HG02642 (cell line): ENCODE results near the gene FOLR1.
"Not testable (repeated sequence)": the region's sequence is repeated elsewhere in the genome, so short reads cannot be mapped to it uniquely, and the experiment has no call there.

Experiments used
- ATAC-seq: cut with Tn5 transposase; IDR thresholded peaks from one replicate; pipeline ENCODE4 v1.9.1; 2021; ENCODE audit warnings: mild to moderate bottlenecking; ENCODE audit not compliant: unreplicated experiment, poor library complexity

FOLR1 gene

DNA sequence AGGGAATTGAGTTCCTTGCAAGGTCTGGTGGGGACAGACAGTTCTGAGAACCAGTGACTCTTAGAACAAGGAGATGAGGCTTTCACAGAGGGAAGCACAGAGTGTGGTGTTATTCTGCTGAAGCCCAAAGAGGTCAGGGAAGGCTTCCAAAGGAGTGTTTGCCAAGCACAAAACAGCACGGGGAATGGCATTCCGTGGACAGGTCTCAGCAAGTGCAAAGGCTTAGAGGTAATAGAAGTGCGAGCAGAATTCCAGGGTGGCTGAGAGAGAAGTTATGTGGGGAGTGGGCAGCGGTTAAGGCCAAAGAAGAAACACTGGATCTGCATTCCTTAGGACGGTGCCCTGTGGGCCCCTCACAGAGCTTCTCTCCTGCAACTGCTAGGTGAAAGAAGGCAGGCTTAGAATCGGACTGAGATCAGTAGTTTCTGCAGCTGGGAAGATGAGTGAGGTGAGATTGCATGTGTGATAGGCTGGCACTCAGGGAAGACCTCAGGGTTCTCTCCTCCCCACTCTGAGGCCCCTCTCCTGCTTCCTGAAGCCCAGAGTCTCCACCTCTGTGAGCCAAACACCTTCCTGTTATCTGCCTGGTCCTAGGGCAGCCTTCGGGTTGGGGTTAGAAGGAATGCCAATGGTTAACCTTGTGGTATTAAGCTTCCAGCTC, 10.9 kb upstream of the FOLR1 start:
- not testable (repeated sequence) for ATAC-seq

DNA sequence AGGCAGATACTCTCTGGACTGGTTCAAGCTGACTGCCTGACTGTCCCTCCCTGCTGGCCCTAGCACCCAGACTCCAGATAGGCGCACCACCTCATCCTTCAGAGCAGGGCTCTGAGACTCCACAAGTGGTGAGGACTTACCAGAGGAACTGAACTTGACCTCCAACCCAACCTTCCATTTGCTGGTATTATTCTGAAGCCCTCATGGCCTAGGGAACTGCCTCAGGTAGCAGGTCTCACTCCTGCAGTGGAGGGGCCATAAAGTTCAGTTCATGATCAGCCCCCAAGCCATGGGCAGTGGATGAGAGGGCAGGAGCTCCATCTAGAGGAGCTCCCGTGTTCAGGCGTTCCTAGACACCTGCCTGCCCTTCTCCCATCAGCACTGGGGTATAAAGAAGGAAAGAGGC, 10.4 kb upstream of the FOLR1 start:
- not testable (repeated sequence) for ATAC-seq

DNA sequence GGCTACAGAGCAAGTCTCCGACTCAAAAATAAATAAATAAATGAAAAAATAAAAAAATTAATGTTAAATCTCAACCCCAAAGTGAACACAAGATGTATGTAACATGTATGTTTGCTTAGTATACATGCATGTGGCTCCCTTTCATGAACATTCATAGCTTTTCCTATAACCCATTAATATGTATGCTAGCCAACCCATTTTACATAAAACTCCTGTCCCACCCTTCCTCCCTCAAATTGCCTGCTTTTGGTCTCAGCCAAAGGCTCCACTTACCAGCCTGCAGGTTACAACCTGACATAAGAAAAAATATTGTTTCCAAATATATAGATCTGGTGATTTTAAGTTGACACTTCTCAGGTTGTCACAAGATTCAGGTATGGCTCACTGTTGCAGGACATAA, 3.7 kb upstream of the FOLR1 start:
- ATAC-seq, result no peak

DNA sequence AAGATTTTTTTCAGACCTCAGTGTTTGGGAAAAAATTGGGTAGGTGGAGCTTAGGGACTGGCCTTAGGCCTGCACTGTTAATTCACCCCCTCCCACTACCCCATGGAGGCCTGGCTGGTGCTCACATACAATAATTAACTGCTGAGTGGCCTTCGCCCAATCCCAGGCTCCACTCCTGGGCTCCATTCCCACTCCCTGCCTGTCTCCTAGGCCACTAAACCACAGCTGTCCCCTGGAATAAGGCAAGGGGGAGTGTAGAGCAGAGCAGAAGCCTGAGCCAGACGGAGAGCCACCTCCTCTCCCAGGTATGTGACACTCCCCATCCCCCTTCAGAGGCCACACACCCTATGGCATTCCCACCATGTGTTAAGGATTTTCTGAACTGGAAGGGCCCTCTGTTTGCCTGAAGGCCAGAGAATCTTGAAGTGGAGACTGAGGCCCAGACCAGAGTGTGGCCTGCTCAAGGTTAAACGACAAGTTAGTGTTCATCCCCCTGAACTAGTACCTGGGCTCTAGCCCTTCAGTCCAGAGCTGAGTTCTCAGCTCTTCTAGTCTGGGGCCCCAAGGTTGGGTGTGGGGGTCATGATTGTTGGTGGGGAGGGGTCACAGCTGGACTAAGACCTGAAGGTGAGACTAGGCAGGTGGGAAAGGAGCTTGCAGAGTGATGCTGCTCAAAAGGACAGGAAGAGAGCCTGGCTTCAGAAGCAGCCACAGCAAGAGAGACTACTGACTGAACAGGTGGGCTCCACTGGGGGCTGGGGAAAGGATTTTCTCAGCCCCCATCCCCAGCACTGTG, 2.3 kb upstream of the FOLR1 start:
- ATAC-seq, result no peak

DNA sequence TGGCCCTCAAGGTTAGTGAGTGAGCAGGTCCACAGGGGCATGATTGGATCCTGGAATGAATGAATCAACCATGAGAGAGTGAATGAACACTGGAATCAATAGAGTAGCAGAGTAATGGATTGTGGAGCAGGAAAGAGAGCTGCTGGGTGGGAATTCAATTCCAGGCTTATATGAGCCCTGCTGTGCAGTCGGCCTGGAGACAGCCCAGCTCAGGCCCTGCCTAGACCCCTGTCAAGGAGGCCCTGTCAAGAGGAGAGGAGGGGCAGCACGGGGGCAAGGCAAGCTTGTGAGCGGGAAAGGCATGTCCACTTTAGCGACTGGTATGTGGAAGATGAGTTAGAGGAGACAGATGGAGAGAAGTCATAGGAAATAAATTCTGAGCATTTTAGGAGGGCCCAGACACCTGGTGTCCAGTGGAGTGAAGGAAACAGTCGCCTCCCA, 1.3 kb upstream of the FOLR1 start:
- ATAC-seq, result no peak

DNA sequence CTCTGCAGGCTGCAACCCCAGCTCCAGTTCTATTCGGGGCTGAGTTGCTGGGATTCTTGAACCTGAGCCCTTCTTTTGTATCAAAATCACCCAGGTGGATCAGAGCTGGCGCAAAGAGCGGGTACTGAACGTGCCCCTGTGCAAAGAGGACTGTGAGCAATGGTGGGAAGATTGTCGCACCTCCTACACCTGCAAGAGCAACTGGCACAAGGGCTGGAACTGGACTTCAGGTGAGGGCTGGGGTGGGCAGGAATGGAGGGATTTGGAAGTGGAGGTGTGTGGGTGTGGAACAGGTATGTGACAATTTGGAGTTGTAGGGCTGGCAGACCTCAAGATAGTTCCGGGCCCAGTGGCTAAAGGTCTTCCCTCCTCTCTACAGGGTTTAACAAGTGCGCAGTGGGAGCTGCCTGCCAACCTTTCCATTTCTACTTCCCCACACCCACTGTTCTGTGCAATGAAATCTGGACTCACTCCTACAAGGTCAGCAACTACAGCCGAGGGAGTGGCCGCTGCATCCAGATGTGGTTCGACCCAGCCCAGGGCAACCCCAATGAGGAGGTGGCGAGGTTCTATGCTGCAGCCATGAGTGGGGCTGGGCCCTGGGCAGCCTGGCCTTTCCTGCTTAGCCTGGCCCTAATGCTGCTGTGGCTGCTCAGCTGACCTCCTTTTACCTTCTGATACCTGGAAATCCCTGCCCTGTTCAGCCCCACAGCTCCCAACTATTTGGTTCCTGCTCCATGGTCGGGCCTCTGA, 3.8 kb downstream of the FOLR1 start:
- ATAC-seq, result no peak

DNA sequence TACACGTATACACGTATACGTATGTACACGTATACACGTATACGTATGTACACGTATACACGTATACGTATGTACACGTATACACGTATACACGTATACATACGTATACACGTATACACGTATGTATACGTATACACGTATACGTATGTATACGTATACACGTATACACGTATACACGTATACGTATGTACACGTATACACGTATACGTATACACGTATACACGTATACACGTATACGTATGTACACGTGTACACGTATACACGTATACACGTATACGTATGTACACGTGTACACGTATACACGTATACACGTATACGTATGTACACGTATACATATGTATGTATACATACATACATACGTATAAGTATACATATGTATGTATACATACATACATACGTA, 9.5 kb downstream of the FOLR1 start:
- ATAC-seq, result not testable (repeated sequence)

DNA sequence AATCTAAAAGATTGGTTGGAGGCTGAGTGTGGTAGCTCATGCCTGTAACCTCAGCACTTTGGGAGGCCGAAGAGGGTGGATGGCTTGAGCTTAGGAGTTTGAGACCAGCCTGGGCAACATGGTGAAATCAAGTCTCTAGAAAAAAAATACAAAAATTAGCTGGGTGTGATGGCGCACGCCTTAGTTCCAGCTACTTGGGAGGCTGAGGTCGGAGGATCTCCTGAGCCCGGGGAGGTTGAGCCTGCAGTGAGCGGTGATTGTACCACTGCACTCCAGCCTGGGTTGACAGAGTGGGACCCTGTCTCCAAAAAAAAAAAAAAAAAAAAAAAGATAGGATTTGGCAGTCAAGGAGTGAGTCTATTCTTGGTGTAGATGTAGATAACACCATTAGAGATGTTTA, 10.6 kb downstream of the FOLR1 start:
- ATAC-seq, result no peak

DNA sequence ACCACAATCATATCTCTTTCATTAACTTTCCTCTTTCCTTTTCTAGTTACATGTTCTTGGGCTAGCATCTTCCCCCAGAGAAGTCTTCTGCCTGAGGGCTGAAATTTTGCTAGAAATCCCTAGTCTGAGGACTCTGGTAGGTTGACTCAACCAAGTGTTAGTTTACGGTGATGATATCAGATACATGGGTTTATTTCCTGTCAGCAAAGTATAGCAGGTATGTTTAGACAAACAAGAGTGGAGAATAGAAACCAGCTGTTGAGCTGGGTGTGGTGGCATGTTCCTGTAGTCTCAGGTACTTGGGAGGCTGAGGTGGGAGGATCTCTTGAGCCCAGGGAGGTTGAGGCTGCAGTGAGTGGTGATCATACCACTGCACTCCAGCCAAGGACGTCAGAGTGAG, 11.2 kb downstream of the FOLR1 start:
- ATAC-seq, result no peak

DNA sequence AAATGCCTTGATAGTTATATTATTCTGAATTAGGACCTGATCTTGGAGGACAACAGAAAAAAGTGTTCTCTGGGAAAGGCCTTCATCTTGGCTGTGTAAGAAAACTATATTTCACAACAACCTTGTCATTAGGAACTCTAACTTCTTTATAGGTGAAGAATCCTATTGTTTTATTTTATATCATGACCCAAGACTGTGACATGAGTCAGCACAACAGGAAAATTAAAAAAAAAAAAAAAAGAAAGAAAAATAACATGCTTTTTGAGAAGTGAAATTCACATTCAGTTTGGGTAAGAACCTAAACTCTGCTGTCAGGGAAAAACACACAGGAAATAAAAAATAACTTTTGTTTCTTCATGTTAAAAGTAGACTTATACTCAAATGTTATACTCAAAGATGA, 12.9 kb downstream of the FOLR1 start:
- no peak for ATAC-seq

DNA sequence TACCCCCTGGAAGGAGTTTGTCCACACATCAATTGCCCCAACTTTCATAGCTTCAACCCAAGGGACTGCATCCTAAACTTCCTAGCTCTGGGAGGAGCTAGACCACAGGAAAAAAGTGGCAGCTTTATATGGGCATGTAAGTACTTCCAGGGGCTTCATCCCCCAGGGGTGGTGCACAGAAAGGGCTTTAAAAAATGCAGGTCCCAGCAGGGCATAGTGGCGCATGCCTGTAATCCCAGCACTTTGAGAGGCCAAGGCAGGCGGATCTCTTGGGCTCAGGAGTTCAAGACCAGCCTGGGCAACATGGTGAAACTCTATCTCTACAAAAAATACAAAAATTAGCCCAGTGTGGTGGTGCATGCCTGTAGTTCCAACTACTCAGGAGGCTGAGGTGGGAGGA, 14.9 kb downstream of the FOLR1 start:
- not testable (repeated sequence) for ATAC-seq

DNA sequence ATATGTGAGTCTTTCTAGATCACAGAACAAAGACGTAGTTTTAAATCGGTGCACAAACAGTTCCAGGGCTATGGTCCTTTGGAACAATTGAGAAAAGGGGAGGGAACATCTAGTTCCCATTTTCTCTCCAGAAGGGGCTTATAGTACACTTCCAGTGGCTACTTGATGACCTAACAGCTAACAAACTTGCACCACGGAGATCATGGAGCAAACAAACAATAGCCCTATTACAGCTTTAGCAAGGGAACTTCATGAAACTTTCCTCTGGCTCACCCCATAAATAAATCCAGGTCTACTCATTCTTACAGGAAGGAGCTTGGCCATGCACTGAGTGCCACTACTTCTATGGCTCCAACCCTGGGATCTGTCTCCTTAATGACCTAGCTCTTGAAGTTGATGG, 16.3 kb downstream of the FOLR1 start:
- ATAC-seq, result no peak

DNA sequence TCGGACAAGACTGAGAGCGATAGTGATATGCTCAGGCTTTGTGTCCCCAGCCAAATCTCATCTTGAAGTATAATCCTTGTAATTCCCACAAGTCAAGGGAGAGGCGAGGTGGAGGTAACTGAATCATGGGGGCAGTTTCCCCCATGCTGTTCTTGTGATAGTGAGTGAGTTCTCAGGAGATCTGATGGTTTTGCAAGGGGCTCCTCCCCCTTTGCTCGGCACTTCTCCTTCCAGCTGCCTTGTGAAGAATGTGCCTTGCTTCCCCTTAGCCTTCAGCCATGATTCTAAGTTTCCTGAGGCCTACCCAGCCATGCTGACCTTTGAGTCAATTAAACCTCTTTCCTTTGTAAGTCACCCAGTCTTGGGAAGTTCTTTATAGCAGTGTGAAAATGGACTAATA, 17.2 kb downstream of the FOLR1 start:
- ATAC-seq, result no peak

DNA sequence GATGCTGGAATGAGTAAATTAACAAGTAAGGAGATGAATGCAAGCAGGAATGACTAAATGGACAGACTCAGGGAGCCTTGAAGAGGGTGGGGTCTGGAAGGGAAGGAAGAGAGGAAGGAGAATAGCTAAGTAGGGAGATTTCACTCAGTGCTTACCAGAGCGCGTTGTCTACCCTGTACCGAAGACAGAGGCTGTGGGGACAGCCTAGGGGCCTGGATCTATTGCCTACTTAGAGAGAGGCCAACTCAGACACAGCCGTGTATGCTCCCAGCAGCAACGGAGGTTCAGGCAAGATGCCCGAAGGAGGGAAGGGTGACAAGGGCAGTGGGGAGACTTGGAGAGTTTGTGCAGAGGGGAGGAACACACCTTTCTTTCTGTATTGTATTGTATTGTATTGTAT, 24.7 kb downstream of the FOLR1 start, which contains the start of gene FOLR2:
FOLR2 (plus strand) TSS at position 157 of the 400 bp plus-strand sequence. CDS start 1,791 bp downstream, outside the sequence.
- no peak for ATAC-seq

DNA sequence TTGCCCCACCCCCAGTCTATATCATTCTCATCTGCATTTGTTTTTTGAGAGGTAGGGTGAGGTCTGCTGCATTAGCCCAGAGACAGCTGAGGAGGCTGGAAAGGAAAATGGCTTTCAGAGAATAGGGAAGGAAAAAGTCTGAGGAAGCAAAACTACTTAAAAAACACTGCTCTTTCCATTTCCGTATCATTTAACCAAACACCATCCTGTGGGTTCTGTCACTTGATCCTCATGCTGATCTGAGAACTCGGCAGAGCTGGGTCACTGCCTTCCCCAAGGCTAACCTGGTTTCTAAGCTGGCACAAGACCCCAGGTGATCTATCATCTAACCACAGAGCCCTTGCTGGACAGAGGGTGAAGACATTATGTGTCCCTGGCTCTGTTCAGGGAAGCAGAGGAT, 25.9 kb downstream of the FOLR1 start:
- ATAC-seq, result no peak

DNA sequence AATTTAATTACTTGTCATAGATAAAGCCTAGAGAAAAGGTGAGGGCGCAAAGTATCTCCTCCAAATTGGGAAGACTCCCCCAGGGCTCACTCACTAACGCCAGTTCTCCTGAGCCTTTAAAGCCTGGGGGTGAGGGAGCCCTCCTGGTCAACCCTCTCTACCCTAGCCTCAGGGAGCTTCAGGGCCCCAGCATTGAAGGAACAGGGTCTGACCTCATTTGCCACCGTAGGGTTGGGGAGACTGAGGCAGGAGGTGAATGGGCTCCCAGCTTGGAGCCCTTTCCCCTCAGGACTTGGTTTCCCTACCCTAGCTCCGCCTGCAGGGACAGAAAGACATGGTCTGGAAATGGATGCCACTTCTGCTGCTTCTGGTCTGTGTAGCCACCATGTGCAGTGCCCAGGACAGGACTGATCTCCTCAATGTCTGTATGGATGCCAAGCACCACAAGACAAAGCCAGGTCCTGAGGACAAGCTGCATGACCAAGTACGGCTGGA, 26.4 kb downstream of the FOLR1 start:
- ATAC-seq, result no peak

DNA sequence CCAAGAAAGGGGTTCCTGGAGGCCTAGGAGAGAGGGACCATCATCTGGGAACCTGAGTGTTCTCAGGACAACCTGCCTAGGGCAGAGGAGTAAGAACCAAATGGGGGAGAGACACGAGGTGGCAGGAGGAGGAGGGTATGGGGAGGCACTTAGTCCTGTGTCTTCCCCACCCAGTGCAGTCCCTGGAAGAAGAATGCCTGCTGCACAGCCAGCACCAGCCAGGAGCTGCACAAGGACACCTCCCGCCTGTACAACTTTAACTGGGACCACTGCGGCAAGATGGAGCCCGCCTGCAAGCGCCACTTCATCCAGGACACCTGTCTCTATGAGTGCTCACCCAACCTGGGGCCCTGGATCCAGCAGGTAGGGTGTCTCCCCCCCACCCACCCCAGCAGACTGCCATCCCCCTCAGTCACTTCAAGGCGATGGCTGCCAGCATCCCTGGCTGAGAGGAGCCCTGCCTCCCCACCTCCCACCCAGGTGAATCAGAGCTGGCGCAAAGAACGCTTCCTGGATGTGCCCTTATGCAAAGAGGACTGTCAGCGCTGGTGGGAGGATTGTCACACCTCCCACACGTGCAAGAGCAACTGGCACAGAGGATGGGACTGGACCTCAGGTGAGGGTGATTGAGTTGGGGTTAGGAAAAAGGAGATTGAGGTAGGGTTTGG, 28.9 kb downstream of the FOLR1 start:
- no peak for ATAC-seq

DNA sequence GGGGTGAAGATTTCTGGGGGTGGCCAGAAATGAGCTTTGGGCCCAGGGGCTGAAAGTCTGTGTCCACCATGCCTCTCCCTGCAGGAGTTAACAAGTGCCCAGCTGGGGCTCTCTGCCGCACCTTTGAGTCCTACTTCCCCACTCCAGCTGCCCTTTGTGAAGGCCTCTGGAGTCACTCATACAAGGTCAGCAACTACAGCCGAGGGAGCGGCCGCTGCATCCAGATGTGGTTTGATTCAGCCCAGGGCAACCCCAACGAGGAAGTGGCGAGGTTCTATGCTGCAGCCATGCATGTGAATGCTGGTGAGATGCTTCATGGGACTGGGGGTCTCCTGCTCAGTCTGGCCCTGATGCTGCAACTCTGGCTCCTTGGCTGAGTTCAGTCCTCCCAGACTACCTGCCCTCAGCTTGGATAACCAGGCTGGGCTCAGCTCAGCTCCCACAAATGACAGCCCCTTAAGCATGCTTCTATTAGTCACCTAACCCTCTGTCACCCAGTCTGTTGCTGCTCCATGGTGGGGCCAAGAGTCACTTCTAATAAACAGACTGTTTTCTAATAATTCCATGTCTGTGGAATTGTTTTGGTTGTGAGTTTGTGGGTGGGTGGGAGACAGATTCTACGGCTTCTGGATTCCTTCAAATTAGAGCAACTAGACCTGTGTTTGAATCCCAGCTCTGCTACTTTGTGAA, 29.6 kb downstream of the FOLR1 start:
- ATAC-seq, result no peak

DNA sequence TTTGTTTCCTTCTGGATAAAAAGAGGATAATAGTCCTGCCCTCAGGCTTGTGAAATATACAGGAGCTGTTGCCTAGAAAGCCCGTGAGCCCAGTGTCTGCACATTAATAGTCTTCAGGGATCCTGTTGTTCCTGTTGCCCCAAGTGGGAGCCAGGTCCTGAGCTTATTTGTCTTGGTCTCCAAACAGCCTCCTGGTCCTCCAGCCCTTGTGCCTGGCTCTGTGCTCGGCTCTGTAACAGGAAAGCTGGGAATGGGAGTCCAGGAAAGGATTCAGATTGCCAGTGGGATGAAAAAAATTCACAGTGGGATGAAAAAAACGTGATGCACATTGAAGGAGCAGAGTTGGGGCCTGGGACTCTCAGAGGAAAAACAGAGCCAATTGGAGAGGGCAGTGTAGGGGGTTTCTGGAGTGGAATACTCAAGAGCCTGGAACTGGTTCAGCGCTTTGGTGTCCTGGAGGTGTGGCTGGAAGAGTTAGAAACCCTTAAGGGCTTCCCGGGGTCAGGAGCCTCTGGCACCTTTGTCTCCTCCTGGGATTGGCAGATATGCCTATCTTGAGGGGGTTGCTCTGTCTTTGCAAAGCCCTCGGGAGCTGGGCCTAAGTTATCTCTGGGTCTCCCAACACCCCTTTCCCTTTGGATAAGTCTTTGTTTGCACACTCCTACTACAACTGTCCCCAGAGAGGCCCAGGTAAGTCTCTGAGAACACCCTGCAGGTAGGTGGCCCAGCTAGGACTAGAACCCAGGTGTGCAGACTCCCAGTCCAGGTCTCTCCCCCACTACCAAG, 30.4 kb downstream of the FOLR1 start:
- no peak for ATAC-seq
